Nephron (organoid): ENCODE results near the gene RHOBTB3.

Source experiments
- H3K27ac Mint-ChIP-seq, 3 experiments: 2 replicates each; pipeline ENCODE4 v1.8.0; 2020; ENCODE audit warnings: mixed read lengths in 3 of 3, mild to moderate bottlenecking in 2 of 3, moderate library complexity in 1 of 3
- H3K27me3 Mint-ChIP-seq: 2 replicates; pipeline ENCODE4 v1.8.0; 2021; ENCODE audit warnings: low read depth, mild to moderate bottlenecking, moderate library complexity, mixed read lengths
- H3K36me3 Mint-ChIP-seq: 2 replicates; pipeline ENCODE4 v1.8.0; 2020; ENCODE audit warnings: low read depth, mixed read lengths
- H3K4me1 Mint-ChIP-seq: 2 replicates; pipeline ENCODE4 v1.8.0; 2020; ENCODE audit warnings: mixed read lengths
- H3K4me3 Mint-ChIP-seq, 3 experiments: 2 replicates each; pipeline ENCODE4 v1.8.0; 2020; ENCODE audit warnings: mild to moderate bottlenecking in 3 of 3, mixed read lengths in 3 of 3, moderate library complexity in 2 of 3
- H3K9me3 Mint-ChIP-seq: 2 replicates; pipeline ENCODE4 v1.8.0; 2020; ENCODE audit warnings: mixed read lengths
- CTCF ChIP-seq, 3 experiments: fragments of 200-600 bp; sonication (generic); IDR thresholded peaks; one replicate each; pipeline ENCODE4 v1.5.0; 2021; ENCODE audit warnings: antibody characterized with exemption in 3 of 3; ENCODE audit not compliant: unreplicated experiment in 3 of 3

The RHOBTB3 gene

GRCh38 chr5:95797301-95797700 lies 66.2 kb downstream of the RHOBTB3 start:
- no peak for TF ChIP-seq CTCF (IDR thresholded peaks at IDR 0.05; ENCODE audit: unreplicated experiment in 3 of 3)
- Mint-ChIP-seq H3K27me3 (no peaks in the 10 kb centered on the region), H3K27ac (no peak overlapping the region), H3K9me3 (no peaks in the 10 kb centered on the region), H3K4me1 (peaks cover 5% of the 10 kb centered on the region), H3K36me3 (peaks cover 35% of the 10 kb centered on the region), H3K4me3 (no peak overlapping the region)

DNA sequence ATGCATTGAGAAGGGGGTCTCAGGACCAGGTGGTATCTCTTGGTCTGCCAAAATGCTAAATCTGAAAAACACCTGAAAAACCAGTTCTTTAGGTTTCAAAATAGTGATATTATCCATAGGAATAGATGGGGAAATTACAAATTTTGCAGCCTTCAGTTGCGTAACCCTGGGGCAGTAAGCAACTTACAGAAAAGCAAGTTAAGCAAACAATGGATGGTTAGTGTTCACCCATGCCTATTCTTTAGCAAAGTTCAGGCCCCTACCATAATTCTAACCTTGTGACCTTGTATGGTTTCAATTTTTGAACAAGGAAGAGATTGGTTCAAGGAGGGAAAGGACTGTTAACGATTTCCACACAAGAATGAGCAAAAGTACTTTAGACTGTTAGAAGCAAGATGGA lies 66.9 kb downstream of the RHOBTB3 start:
- H3K27me3 Mint-ChIP-seq: no peaks in the 10 kb centered on the region
- H3K4me3 Mint-ChIP-seq: no peak overlapping the region
- no peaks in the 10 kb centered on the region for H3K9me3 Mint-ChIP-seq
- TF ChIP-seq CTCF (IDR thresholded peaks at IDR 0.05; ENCODE audit: unreplicated experiment in 3 of 3): no peak
- H3K4me1 Mint-ChIP-seq: peaks cover 5% of the 10 kb centered on the region
- H3K36me3 Mint-ChIP-seq: peaks cover 35% of the 10 kb centered on the region
- no peak overlapping the region for H3K27ac Mint-ChIP-seq

GRCh38 chr5:95798545-95798944 lies 67.4 kb downstream of the RHOBTB3 start:
- Mint-ChIP-seq H3K4me3 (no peak overlapping the region), H3K27me3 (no peaks in the 10 kb centered on the region), H3K36me3 (peaks cover 33% of the 10 kb centered on the region), H3K27ac (no peak overlapping the region), H3K4me1 (peaks cover 5% of the 10 kb centered on the region), H3K9me3 (no peaks in the 10 kb centered on the region)
- no peak for TF ChIP-seq CTCF (IDR thresholded peaks at IDR 0.05; ENCODE audit: unreplicated experiment in 3 of 3)

GRCh38 chr5:95799191-95799835 lies 68.2 kb downstream of the RHOBTB3 start:
- Mint-ChIP-seq H3K4me3 (no peak overlapping the region), H3K36me3 (peaks cover 33% of the 10 kb centered on the region), H3K9me3 (peaks cover 2% of the 10 kb centered on the region), H3K4me1 (peaks cover 5% of the 10 kb centered on the region), H3K27me3 (no peaks in the 10 kb centered on the region), H3K27ac (peak overlapping the region in 1 of 3 experiments; percentile 71)
- no peak for TF ChIP-seq CTCF (IDR thresholded peaks at IDR 0.05; ENCODE audit: unreplicated experiment in 3 of 3)

- Mint-ChIP-seq H3K9me3 (peaks cover 3% of the 10 kb centered on the region), H3K36me3 (peaks cover 39% of the 10 kb centered on the region), H3K27me3 (no peaks in the 10 kb centered on the region), H3K4me1 (peaks cover 5% of the 10 kb centered on the region), H3K4me3 (no peak overlapping the region), H3K27ac (peak overlapping the region in 1 of 3 experiments; percentile 52)
- TF ChIP-seq CTCF (IDR thresholded peaks at IDR 0.05; ENCODE audit: unreplicated experiment in 3 of 3): no peak
Measured at GRCh38 chr5:95800553-95800952, 69.4 kb downstream of the RHOBTB3 start.

GRCh38 chr5:95801532-95801931 lies 70.4 kb downstream of the RHOBTB3 start:
- H3K4me1 Mint-ChIP-seq: peaks cover 5% of the 10 kb centered on the region
- peak overlapping the region; percentile 41 to 93 (median 52) for H3K27ac Mint-ChIP-seq
- H3K9me3 Mint-ChIP-seq: peaks cover 3% of the 10 kb centered on the region
- no peak overlapping the region for H3K4me3 Mint-ChIP-seq
- H3K36me3 Mint-ChIP-seq: peaks cover 37% of the 10 kb centered on the region
- H3K27me3 Mint-ChIP-seq: no peaks in the 10 kb centered on the region
- TF ChIP-seq CTCF (IDR thresholded peaks at IDR 0.05; ENCODE audit: unreplicated experiment in 3 of 3): no peak
